HCT116 (cell line): ENCODE data around the gene CIB1. TPM values are rescaled to one million over a fixed set of nuclear protein-coding genes. Genes with fewer than 3 reads are reported as not detected.

Experiments used
- ATAC-seq: fragments of 200-7000 bp; cut with Tn5 transposase; 2 replicates; pipeline ENCODE4 v1.9.1; 2020; ENCODE audit warnings: mild to moderate bottlenecking, moderate library complexity
- BruUV-seq: library from RNA; stranded (reverse); fragments of 400-500 nt; replicated peaks from 2 replicates; lab custom pipeline; 2021; lab: Mats Ljungman, UMichigan
- CTCF ChIA-PET: fragments of 300-600 bp; sonication (Branson Sonifier 250); formaldehyde crosslinking; loops from one replicate; lab custom pipeline; 2021; ENCODE audit warnings: antibody characterized with exemption; lab: Charles Lee
- POLR2A ChIA-PET: fragments of 300-600, 350-600 bp; sonication (Branson Sonifier 250); formaldehyde crosslinking; loops from one replicate; lab custom pipeline; 2021; ENCODE audit warnings: antibody characterized with exemption; lab: Charles Lee
- RAD21 ChIA-PET, 2 experiments: fragments of 300-600 bp; sonication (Branson Sonifier 250); formaldehyde crosslinking; loops; one replicate each; lab custom pipeline; 2023; ENCODE audit warnings: low total read pairs in 2 of 2; ENCODE audit not compliant: uncharacterized antibody in 2 of 2, unreplicated experiment in 2 of 2, low non-redundant PET in 1 of 2; lab: Charles Lee
- DNase-seq: peaks from one replicate; pipeline ENCODE4 v3.0.0-alpha.2; 2010; ENCODE audit warnings: low read depth, low spot score
- H2AFZ ChIP-seq: fragments of 200-600 bp; shearing (Covaris generic), sonication (generic); 2 replicates; pipeline ENCODE4 v1.6.1; 2017; ENCODE audit warnings: low read depth, mixed run types, mixed read lengths, antibody characterized with exemption, low read length; ENCODE audit not compliant: poor library complexity, severe bottlenecking
- H3K27ac ChIP-seq: 2 replicates; pipeline ENCODE4 v1.5.1; 2012; ENCODE audit warnings: low read depth, low read length
- H3K27me3 ChIP-seq: fragments of 200-600 bp; sonication (generic); 2 replicates; pipeline ENCODE4 v1.6.1; 2016; ENCODE audit warnings: mixed run types, low read length, mixed read lengths; ENCODE audit not compliant: insufficient read depth
- H3K36me3 ChIP-seq, 2 experiments: fragments of 200-500 bp in 1 of 2; fragments of 200-600 bp in 1 of 2; sonication (Bioruptor generic) in 1 of 2; sonication (generic) in 1 of 2; 2 replicates each; pipeline versions ENCODE4 v1.5.1 to v1.6.1; 2014 to 2016; ENCODE audit warnings: low read length in 2 of 2, inconsistent platforms in 1 of 2, mixed read lengths in 1 of 2, mixed run types in 1 of 2; ENCODE audit not compliant: insufficient read depth in 2 of 2, control insufficient read depth in 1 of 2
- H3K4me1 ChIP-seq, 2 experiments: fragments of 200-600 bp in 1 of 2; sonication (generic) in 1 of 2; 2 replicates each; pipeline versions ENCODE4 v1.5.1 to v1.6.1; 2012 to 2017; ENCODE audit warnings: low read length in 2 of 2, inconsistent platforms in 1 of 2, mild to moderate bottlenecking in 1 of 2, mixed read lengths in 1 of 2, mixed run types in 1 of 2, moderate library complexity in 1 of 2; ENCODE audit not compliant: insufficient read depth in 2 of 2, control insufficient read depth in 1 of 2
- H3K4me2 ChIP-seq: fragments of 200-600 bp; sonication (generic); 2 replicates; pipeline ENCODE4 v1.6.1; 2017; ENCODE audit warnings: mixed run types, low read length, mixed read lengths
- H3K4me3 ChIP-seq, 2 experiments: fragments of 200-600 bp in 1 of 2; sonication (generic) in 1 of 2; replicated peaks in 1 of 2; 2 replicates each; pipeline ENCODE4 v1.5.1; 2011 to 2016; ENCODE audit warnings: low read length in 2 of 2, control low read depth in 1 of 2, low read depth in 1 of 2, mild to moderate bottlenecking in 1 of 2, mixed read lengths in 1 of 2, mixed run types in 1 of 2
- H3K79me2 ChIP-seq: fragments of 200-600 bp; sonication (generic); 2 replicates; pipeline ENCODE4 v1.6.1; 2017; ENCODE audit warnings: mild to moderate bottlenecking, mixed run types, low read length, moderate library complexity, mixed read lengths; ENCODE audit not compliant: insufficient read depth
- H3K9ac ChIP-seq: fragments of 200-600 bp; sonication (generic); 2 replicates; pipeline ENCODE4 v1.6.1; 2016; ENCODE audit warnings: low read length, mixed read lengths
- H3K9me2 ChIP-seq: fragments of 200-600 bp; sonication (generic), shearing (Covaris generic); 2 replicates; pipeline ENCODE4 v1.6.1; 2017; ENCODE audit warnings: mixed run types, mild to moderate bottlenecking, moderate library complexity; ENCODE audit not compliant: insufficient read depth
- H3K9me3 ChIP-seq, 2 experiments: fragments of 200-500 bp in 1 of 2; fragments of 200-600 bp in 1 of 2; sonication (Bioruptor generic) in 1 of 2; sonication (generic) in 1 of 2; 2 replicates each; pipeline ENCODE4 v1.6.1; 2014 to 2017; ENCODE audit warnings: low read length in 2 of 2, mixed read lengths in 2 of 2, inconsistent platforms in 1 of 2, low read depth in 1 of 2, mild to moderate bottlenecking in 1 of 2, mixed run types in 1 of 2, moderate library complexity in 1 of 2; ENCODE audit not compliant: control insufficient read depth in 1 of 2, insufficient read depth in 1 of 2
- H4K20me1 ChIP-seq: fragments of 200-600 bp; sonication (generic), shearing (Covaris generic); 2 replicates; pipeline ENCODE4 v1.6.1; 2017; ENCODE audit warnings: mixed run types, mild to moderate bottlenecking, moderate library complexity; ENCODE audit not compliant: insufficient read depth
- ATF3 ChIP-seq: IDR thresholded peaks from 2 replicates; pipeline ENCODE4 v1.6.1; 2012
- CTCF ChIP-seq, 3 experiments: fragments of 200-600 bp in 1 of 3; sonication (generic) in 1 of 3; IDR thresholded peaks in 2 of 3; conservative IDR thresholded peaks in 1 of 3; 2 replicates each; pipeline ENCODE4 v1.5.1; 2012 to 2017; ENCODE audit warnings: low read depth in 2 of 3, low read length in 2 of 3, antibody characterized with exemption in 1 of 3, borderline replicate concordance in 1 of 3, control low read depth in 1 of 3, mild to moderate bottlenecking in 1 of 3, mixed read lengths in 1 of 3, mixed run types in 1 of 3, moderate library complexity in 1 of 3; ENCODE audit not compliant: insufficient read depth in 1 of 3
- EGR1 ChIP-seq: IDR thresholded peaks from 2 replicates; pipeline ENCODE4 v1.6.1; 2012; ENCODE audit warnings: low read depth
- EZH2phosphoT487 ChIP-seq: fragments of 200-600 bp; IDR thresholded peaks from 2 replicates; pipeline ENCODE4 v1.6.1; 2018; ENCODE audit warnings: antibody characterized with exemption, borderline replicate concordance
- FOSL1 ChIP-seq: IDR thresholded peaks from 2 replicates; pipeline ENCODE4 v1.6.1; 2012; ENCODE audit warnings: low read depth
- MAX ChIP-seq: IDR thresholded peaks from 2 replicates; pipeline ENCODE4 v1.6.1; 2012
- POLR2A ChIP-seq: IDR thresholded peaks from 2 replicates; pipeline ENCODE4 v1.7.0; 2011; ENCODE audit warnings: borderline replicate concordance; ENCODE audit not compliant: insufficient read depth, insufficient read length; ENCODE audit errors: extremely low read depth
- RAD21 ChIP-seq: IDR thresholded peaks from 2 replicates; pipeline ENCODE4 v1.6.1; 2012; ENCODE audit warnings: low read depth, mild to moderate bottlenecking
- REST ChIP-seq: IDR thresholded peaks from 2 replicates; pipeline ENCODE4 v1.6.1; 2012; ENCODE audit warnings: low read depth
- SP1 ChIP-seq: IDR thresholded peaks from 2 replicates; pipeline ENCODE4 v1.6.1; 2012; ENCODE audit warnings: low read depth
- ZBTB33 ChIP-seq: IDR thresholded peaks from 2 replicates; pipeline ENCODE4 v1.6.1; 2011; ENCODE audit warnings: mild to moderate bottlenecking, low read length, moderate library complexity; ENCODE audit not compliant: insufficient replicate concordance; ENCODE audit errors: extremely low read depth
- intact Hi-C: fragments of 100-400 bp; cut with micrococcal nuclease; formaldehyde crosslinking; loops from 2 replicates; pipeline ENCODE4 v1.10.0; 2022
- total RNA-seq: library from RNA; stranded (reverse); gene quantifications from one replicate; pipeline ENCODE4 v1.2.1, GENCODE V29; 2021; ENCODE audit not compliant: unreplicated experiment

CIB1 gene
- total RNA-seq, 1 experiment from 2014 or later: 92.7 TPM

GRCh38 chr15:90201944-90202375 lies 31.8 kb downstream of the CIB1 start:
- intact Hi-C loops: loop anchor here (2.0 kb wide), 1 partner anchor 17 kb away; no protein-coding TSS in a partner anchor

More at GRCh38 chr15:90201944-90202375, 31.8 kb downstream of the CIB1 start:
- H3K4me2 ChIP-seq: peak overlapping the region; percentile 94
- ChIA-PET RAD21 (no interaction called here), CTCF (interaction anchor here (1.3 to 1.8 kb wide), 3 partner anchors 12 to 19 kb away, joined by 3 to 4 read pairs (median 4); no protein-coding TSS in a partner anchor), POLR2A (interaction anchor here (0.6 to 1.3 kb wide), 2 partner anchors 10 to 1083 kb away, joined by 3 to 7 read pairs; no protein-coding TSS in a partner anchor)
- H3K9me3 ChIP-seq: no peaks in the 10 kb centered on the region
- no peaks in the 10 kb centered on the region for H3K9me2 ChIP-seq
- peaks cover 2 to 21% of the 10 kb centered on the region in 2 experiments; a peak in 3 of 4 replicates for H3K36me3 ChIP-seq
- peak overlapping the region; percentile 89 for H3K9ac ChIP-seq
- peak overlapping the region; percentile 84 to 97 for H3K4me3 ChIP-seq
- H3K27ac ChIP-seq: peak overlapping the region; percentile 82
- peak; percentile 33 for ATAC-seq
- H4K20me1 ChIP-seq: no peaks in the 10 kb centered on the region
- peaks cover 55% of the 10 kb centered on the region for H3K79me2 ChIP-seq
- BruUV-seq: no TSS peak
- DNase-seq: no peak
- TF ChIP-seq RAD21 (no peak), MAX (no peak), ZBTB33 (no peak), CTCF (IDR thresholded peaks at IDR 0.05 in 2 of 3, conservative IDR thresholded peaks at IDR 0.05 in 1 of 3; ENCODE audit: borderline replicate concordance in 1 of 3, insufficient read depth in 1 of 3, low read depth in 2 of 3, low read length in 2 of 3) (no peak), POLR2A (no peak), EGR1 (no peak), SP1 (no peak), REST (no peak), EZH2phosphoT487 (no peak), FOSL1 (no peak), ATF3 (no peak)
- TF ChIP-seq, all 23 proteins: peak for 0
- no peaks in the 10 kb centered on the region for H3K27me3 ChIP-seq
- H3K4me1 ChIP-seq: peaks cover 18 to 57% of the 10 kb centered on the region in 2 experiments; a peak in 3 of 4 replicates
- H2AFZ ChIP-seq: no peak overlapping the region
